Neural cell (in vitro differentiated cells): ENCODE data around the gene GRAMD1B. TPM values are rescaled to one million over a fixed set of nuclear protein-coding genes. Genes with fewer than 3 reads are reported as not detected.

ENCODE experiments used
- H2AFZ ChIP-seq: fragments of 200-600, 300-800 bp; sonication (generic), shearing (Covaris generic); 2 replicates; pipeline ENCODE4 v1.6.0; 2014; ENCODE audit warnings: low read depth, mild to moderate bottlenecking, antibody characterized with exemption, low read length, moderate library complexity
- H3F3A ChIP-seq: fragments of 200-600 bp; shearing (Covaris generic); 2 replicates; pipeline ENCODE4 v1.6.1; 2016; ENCODE audit warnings: mild to moderate bottlenecking, moderate library complexity, mixed read lengths, antibody characterized with exemption, low read length; ENCODE audit not compliant: insufficient read depth, poor library complexity, severe bottlenecking
- H3K27ac ChIP-seq: fragments of 200-600, 300-800 bp; sonication (generic), shearing (Covaris generic); 2 replicates; pipeline ENCODE4 v1.5.1; 2014; ENCODE audit warnings: mild to moderate bottlenecking, low read length, moderate library complexity
- H3K27me3 ChIP-seq: fragments of 300-800, 200-600 bp; sonication (generic), shearing (Covaris generic); 2 replicates; pipeline ENCODE4 v1.6.0; 2014; ENCODE audit warnings: mild to moderate bottlenecking, low read depth, low read length, moderate library complexity; ENCODE audit not compliant: insufficient read depth
- H3K36me3 ChIP-seq: fragments of 300-800, 200-600 bp; sonication (generic), shearing (Covaris generic); 2 replicates; pipeline ENCODE4 v1.5.1; 2014; ENCODE audit warnings: mild to moderate bottlenecking, antibody characterized with exemption, low read length, moderate library complexity; ENCODE audit not compliant: insufficient read depth
- H3K4me2 ChIP-seq: fragments of 300-800, 200-600 bp; sonication (generic), shearing (Covaris generic); 2 replicates; pipeline ENCODE4 v1.6.0; 2014; ENCODE audit warnings: mild to moderate bottlenecking, low read length
- H3K4me3 ChIP-seq: fragments of 300-800, 200-600 bp; sonication (generic), shearing (Covaris generic); 2 replicates; pipeline ENCODE4 v1.5.1; 2014; ENCODE audit warnings: mild to moderate bottlenecking, low read length, moderate library complexity
- H3K79me2 ChIP-seq: fragments of 200-600 bp; shearing (Covaris generic); replicated peaks from 2 replicates; pipeline ENCODE4 v1.6.0; 2014; ENCODE audit warnings: mild to moderate bottlenecking, low read length, moderate library complexity; ENCODE audit not compliant: insufficient read depth
- H3K9ac ChIP-seq: fragments of 300-800, 200-600 bp; sonication (generic), shearing (Covaris generic); 2 replicates; pipeline ENCODE4 v1.6.1; 2016; ENCODE audit warnings: mild to moderate bottlenecking, low read length, mixed read lengths
- H3K9me2 ChIP-seq: fragments of 200-600 bp; shearing (Covaris generic); 2 replicates; pipeline ENCODE4 v1.6.1; 2016; ENCODE audit warnings: mild to moderate bottlenecking, low read length, mixed read lengths; ENCODE audit not compliant: insufficient read depth
- H3K9me3 ChIP-seq: fragments of 200-600, 300-800 bp; sonication (generic), shearing (Covaris generic); 2 replicates; pipeline ENCODE4 v1.6.1; 2016; ENCODE audit warnings: mild to moderate bottlenecking, mixed run types, low read length, moderate library complexity, mixed read lengths
- H4K20me1 ChIP-seq: fragments of 200-600 bp; shearing (Covaris generic); 2 replicates; pipeline ENCODE4 v1.6.1; 2016; ENCODE audit warnings: mild to moderate bottlenecking, mixed run types; ENCODE audit not compliant: insufficient read depth
- EP300 ChIP-seq: fragments of 450-650 bp; conservative IDR thresholded peaks from 2 replicates; pipeline ENCODE4 v1.6.1; 2014; ENCODE audit warnings: antibody characterized with exemption, mild to moderate bottlenecking, moderate library complexity; ENCODE audit not compliant: poor library complexity, severe bottlenecking
- EZH2 ChIP-seq: fragments of 200-600, 300-800 bp; shearing (Covaris generic), sonication (generic); IDR thresholded peaks from 2 replicates; pipeline ENCODE4 v1.6.1; 2014; ENCODE audit warnings: antibody characterized with exemption, low read length, borderline replicate concordance, mild to moderate bottlenecking; ENCODE audit not compliant: insufficient read depth, poor library complexity, severe bottlenecking
- MXI1 ChIP-seq: fragments of 450-650 bp; conservative IDR thresholded peaks from 2 replicates; pipeline ENCODE4 v1.6.1; 2014; ENCODE audit warnings: antibody characterized with exemption, mild to moderate bottlenecking; ENCODE audit not compliant: poor library complexity, severe bottlenecking
- POLR2AphosphoS5 ChIP-seq: IDR thresholded peaks from 2 replicates; pipeline ENCODE4 v1.6.1; 2012
- RAD21 ChIP-seq: fragments of 450-650 bp; conservative IDR thresholded peaks from 2 replicates; pipeline ENCODE4 v1.6.1; 2014; ENCODE audit warnings: antibody characterized with exemption, mild to moderate bottlenecking, moderate library complexity
- REST ChIP-seq: IDR thresholded peaks from 2 replicates; pipeline ENCODE4 v1.6.1; 2012; ENCODE audit warnings: borderline replicate concordance
- SMC3 ChIP-seq: fragments of 450-650 bp; conservative IDR thresholded peaks from 2 replicates; pipeline ENCODE4 v1.6.1; 2014; ENCODE audit warnings: antibody characterized with exemption, mild to moderate bottlenecking, moderate library complexity; ENCODE audit not compliant: poor library complexity
- TAF1 ChIP-seq: IDR thresholded peaks from 2 replicates; pipeline ENCODE4 v1.6.1; 2012; ENCODE audit warnings: low read depth
- polyA plus RNA-seq: library from polyadenylated mRNA; depleted of rRNA; stranded (reverse); fragments of >200 nt; gene quantifications from 2 replicates; pipeline ENCODE4 v1.2.3, GENCODE V29; 2014
- TF ChIP-seq, protein P1 (sequence below): fragments of 450-650 bp; IDR thresholded peaks from 2 replicates; pipeline ENCODE4 v1.5.1; 2014; ENCODE audit warnings: antibody characterized with exemption, mild to moderate bottlenecking, moderate library complexity; ENCODE audit not compliant: poor library complexity, severe bottlenecking

Gene GRAMD1B
- polyA plus RNA-seq, 1 donor from 2014 or later = 1.5 TPM

- no peak overlapping the region for H3K4me3 ChIP-seq
- H3K4me2 ChIP-seq = no peak overlapping the region
- no peaks in the 10 kb centered on the region for H3K36me3 ChIP-seq
- H2AFZ ChIP-seq = no peak overlapping the region
- no peaks in the 10 kb centered on the region for H3F3A ChIP-seq
- no peaks in the 10 kb centered on the region for H3K9me3 ChIP-seq
- H3K27ac ChIP-seq = no peak overlapping the region
- H4K20me1 ChIP-seq = no peaks in the 10 kb centered on the region
- H3K9me2 ChIP-seq = no peaks in the 10 kb centered on the region
- no peaks in the 10 kb centered on the region for H3K27me3 ChIP-seq
- H3K79me2 ChIP-seq = no peaks in the 10 kb centered on the region
- no peak overlapping the region for H3K9ac ChIP-seq
- TF ChIP-seq, protein P1, sequence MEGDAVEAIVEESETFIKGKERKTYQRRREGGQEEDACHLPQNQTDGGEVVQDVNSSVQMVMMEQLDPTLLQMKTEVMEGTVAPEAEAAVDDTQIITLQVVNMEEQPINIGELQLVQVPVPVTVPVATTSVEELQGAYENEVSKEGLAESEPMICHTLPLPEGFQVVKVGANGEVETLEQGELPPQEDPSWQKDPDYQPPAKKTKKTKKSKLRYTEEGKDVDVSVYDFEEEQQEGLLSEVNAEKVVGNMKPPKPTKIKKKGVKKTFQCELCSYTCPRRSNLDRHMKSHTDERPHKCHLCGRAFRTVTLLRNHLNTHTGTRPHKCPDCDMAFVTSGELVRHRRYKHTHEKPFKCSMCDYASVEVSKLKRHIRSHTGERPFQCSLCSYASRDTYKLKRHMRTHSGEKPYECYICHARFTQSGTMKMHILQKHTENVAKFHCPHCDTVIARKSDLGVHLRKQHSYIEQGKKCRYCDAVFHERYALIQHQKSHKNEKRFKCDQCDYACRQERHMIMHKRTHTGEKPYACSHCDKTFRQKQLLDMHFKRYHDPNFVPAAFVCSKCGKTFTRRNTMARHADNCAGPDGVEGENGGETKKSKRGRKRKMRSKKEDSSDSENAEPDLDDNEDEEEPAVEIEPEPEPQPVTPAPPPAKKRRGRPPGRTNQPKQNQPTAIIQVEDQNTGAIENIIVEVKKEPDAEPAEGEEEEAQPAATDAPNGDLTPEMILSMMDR = no peak
- no peak for TF ChIP-seq MXI1
- TF ChIP-seq TAF1 = no peak
- TF ChIP-seq EZH2 = no peak
- no peak for TF ChIP-seq POLR2AphosphoS5
- no peak for TF ChIP-seq RAD21
- no peak for TF ChIP-seq SMC3
- no peak for TF ChIP-seq REST
- no peak for TF ChIP-seq EP300
Measured at GRCh38 chr11:123386796-123387510, 43.1 kb upstream of the GRAMD1B start.

- Histone ChIP-seq H3K36me3 (no peaks in the 10 kb centered on the region), H3K27ac (no peak overlapping the region), H2AFZ (no peak overlapping the region), H4K20me1 (no peaks in the 10 kb centered on the region), H3K9me2 (no peaks in the 10 kb centered on the region), H3K79me2 (no peaks in the 10 kb centered on the region), H3K27me3 (no peaks in the 10 kb centered on the region), H3F3A (no peaks in the 10 kb centered on the region), H3K4me3 (no peak overlapping the region), H3K9me3 (no peaks in the 10 kb centered on the region), H3K9ac (no peak overlapping the region), H3K4me2 (no peak overlapping the region)
- TF ChIP-seq MXI1 = no peak
- no peak for TF ChIP-seq EZH2
- no peak for TF ChIP-seq EP300
- TF ChIP-seq SMC3 = no peak
Measured at GRCh38 chr11:123388640-123389039, 41.4 kb upstream of the GRAMD1B start.
